Ishikawa (cell line): ENCODE data around the gene AP1AR.

Experiments used
- CEBPB ChIP-seq: IDR thresholded peaks from 2 replicates; pipeline ENCODE4 v1.6.1; 2012
- CREB1 ChIP-seq: IDR thresholded peaks from 2 replicates; pipeline ENCODE4 v1.6.1; 2012; ENCODE audit warnings: low read depth
- EGR1 ChIP-seq: IDR thresholded peaks from 2 replicates; pipeline ENCODE4 v1.6.1; 2012
- EP300 ChIP-seq: IDR thresholded peaks from 2 replicates; pipeline ENCODE4 v1.6.1; 2012; ENCODE audit warnings: borderline replicate concordance
- FOXM1 ChIP-seq: IDR thresholded peaks from 2 replicates; pipeline ENCODE4 v1.6.1; 2012; ENCODE audit warnings: low read depth, borderline replicate concordance
- NFIC ChIP-seq: IDR thresholded peaks from 2 replicates; pipeline ENCODE4 v1.6.1; 2012
- RAD21 ChIP-seq: IDR thresholded peaks from 2 replicates; pipeline ENCODE4 v1.6.1; 2012; ENCODE audit warnings: low read depth
- TAF1 ChIP-seq: IDR thresholded peaks from 2 replicates; pipeline ENCODE4 v1.6.1; 2012; ENCODE audit warnings: low read depth, mild to moderate bottlenecking
- TCF12 ChIP-seq: IDR thresholded peaks from 2 replicates; pipeline ENCODE4 v1.6.1; 2012; ENCODE audit warnings: low read depth
- TEAD4 ChIP-seq: IDR thresholded peaks from 2 replicates; pipeline ENCODE4 v1.6.1; 2012
- YY1 ChIP-seq: IDR thresholded peaks from 2 replicates; pipeline ENCODE4 v1.6.1; 2012; ENCODE audit warnings: low read depth
- ZBTB7A ChIP-seq: IDR thresholded peaks from 2 replicates; pipeline ENCODE4 v1.6.1; 2012; ENCODE audit warnings: low read depth
- TF ChIP-seq, protein P1 (sequence below): IDR thresholded peaks from 2 replicates; pipeline ENCODE4 v1.6.1; 2012
- TF ChIP-seq, protein P2 (sequence below): IDR thresholded peaks from 2 replicates; pipeline ENCODE4 v1.6.1; 2012; ENCODE audit warnings: low read depth, mild to moderate bottlenecking
- TF ChIP-seq, protein P3 (sequence below): IDR thresholded peaks from 2 replicates; pipeline ENCODE4 v1.6.1; 2012

Gene AP1AR

DNA sequence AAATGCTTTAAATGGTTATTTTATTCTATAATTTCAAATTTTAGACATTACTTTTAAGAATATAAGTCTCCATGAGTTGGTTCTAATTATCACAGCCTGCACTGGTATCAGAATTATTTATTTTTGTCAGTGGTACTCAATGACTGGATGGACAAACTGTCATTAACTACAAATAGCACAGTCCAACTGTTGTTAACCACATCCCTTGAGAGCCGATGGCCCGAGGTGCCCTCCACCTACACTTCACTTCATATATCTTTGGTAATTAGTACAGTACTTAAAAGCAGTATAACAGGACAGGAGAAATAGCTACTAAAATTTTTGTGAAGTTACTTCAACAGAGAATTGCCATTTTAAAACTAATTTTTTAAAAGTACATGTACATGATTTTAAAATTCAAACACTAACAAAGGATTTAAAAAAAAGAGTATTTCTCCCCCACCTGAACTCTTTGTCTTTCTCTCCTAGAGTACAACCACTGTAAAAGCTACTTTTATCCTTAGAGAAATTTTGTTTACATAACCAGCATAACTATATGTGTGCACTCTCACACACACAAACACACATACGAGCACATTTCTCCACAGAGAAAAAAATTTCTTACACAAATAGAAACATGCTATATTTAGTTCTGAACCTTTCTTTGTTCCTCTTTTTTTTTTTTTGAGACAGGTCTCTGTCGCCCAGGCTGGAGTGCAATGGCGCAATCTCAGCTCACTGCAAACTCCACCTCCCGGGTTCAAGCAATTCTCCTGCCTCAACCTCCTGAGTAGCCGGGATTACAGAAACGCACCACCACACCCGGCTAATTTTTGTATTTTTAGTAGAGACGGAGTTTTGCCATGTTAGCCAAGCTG is 47.7 kb downstream of the AP1AR start:
- TF ChIP-seq TCF12 (no peak), EP300 (no peak), FOXM1 (no peak), CEBPB (no peak), RAD21 (no peak), TAF1 (no peak), TEAD4 (no peak), CREB1 (no peak), EGR1 (no peak), YY1 (no peak), NFIC (no peak), ZBTB7A (no peak)
- TF ChIP-seq, protein P1, sequence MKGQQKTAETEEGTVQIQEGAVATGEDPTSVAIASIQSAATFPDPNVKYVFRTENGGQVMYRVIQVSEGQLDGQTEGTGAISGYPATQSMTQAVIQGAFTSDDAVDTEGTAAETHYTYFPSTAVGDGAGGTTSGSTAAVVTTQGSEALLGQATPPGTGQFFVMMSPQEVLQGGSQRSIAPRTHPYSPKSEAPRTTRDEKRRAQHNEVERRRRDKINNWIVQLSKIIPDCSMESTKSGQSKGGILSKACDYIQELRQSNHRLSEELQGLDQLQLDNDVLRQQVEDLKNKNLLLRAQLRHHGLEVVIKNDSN: no peak
- TF ChIP-seq, protein P2, sequence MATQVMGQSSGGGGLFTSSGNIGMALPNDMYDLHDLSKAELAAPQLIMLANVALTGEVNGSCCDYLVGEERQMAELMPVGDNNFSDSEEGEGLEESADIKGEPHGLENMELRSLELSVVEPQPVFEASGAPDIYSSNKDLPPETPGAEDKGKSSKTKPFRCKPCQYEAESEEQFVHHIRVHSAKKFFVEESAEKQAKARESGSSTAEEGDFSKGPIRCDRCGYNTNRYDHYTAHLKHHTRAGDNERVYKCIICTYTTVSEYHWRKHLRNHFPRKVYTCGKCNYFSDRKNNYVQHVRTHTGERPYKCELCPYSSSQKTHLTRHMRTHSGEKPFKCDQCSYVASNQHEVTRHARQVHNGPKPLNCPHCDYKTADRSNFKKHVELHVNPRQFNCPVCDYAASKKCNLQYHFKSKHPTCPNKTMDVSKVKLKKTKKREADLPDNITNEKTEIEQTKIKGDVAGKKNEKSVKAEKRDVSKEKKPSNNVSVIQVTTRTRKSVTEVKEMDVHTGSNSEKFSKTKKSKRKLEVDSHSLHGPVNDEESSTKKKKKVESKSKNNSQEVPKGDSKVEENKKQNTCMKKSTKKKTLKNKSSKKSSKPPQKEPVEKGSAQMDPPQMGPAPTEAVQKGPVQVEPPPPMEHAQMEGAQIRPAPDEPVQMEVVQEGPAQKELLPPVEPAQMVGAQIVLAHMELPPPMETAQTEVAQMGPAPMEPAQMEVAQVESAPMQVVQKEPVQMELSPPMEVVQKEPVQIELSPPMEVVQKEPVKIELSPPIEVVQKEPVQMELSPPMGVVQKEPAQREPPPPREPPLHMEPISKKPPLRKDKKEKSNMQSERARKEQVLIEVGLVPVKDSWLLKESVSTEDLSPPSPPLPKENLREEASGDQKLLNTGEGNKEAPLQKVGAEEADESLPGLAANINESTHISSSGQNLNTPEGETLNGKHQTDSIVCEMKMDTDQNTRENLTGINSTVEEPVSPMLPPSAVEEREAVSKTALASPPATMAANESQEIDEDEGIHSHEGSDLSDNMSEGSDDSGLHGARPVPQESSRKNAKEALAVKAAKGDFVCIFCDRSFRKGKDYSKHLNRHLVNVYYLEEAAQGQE: no peak
- TF ChIP-seq, protein P3, sequence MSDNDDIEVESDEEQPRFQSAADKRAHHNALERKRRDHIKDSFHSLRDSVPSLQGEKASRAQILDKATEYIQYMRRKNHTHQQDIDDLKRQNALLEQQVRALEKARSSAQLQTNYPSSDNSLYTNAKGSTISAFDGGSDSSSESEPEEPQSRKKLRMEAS: no peak

DNA sequence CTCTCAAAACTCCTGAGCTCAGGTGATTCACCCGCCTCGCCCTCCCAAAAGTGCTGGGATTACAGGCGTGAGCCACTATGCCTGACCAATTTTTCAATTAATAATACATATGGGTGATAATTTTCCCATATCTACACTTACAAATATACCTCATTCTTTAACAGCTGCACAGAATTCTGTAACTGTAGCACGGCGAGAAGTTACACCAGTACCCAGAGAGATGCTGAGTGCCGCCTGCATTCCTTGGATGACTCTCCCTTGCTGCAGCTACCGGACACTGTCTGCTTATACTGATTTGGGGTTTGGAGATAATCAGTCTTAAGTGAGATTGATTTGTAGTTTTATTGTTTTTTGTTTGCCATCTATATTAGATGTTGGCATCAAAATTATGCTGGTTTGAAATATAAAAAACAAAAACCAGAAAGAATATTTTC is 48.3 kb downstream of the AP1AR start:
- no peak for TF ChIP-seq EP300
- no peak for TF ChIP-seq FOXM1
- TF ChIP-seq, protein P3: no peak
- no peak for TF ChIP-seq CEBPB
- no peak for TF ChIP-seq TEAD4
- no peak for TF ChIP-seq TAF1
- TF ChIP-seq, protein P1: no peak

DNA sequence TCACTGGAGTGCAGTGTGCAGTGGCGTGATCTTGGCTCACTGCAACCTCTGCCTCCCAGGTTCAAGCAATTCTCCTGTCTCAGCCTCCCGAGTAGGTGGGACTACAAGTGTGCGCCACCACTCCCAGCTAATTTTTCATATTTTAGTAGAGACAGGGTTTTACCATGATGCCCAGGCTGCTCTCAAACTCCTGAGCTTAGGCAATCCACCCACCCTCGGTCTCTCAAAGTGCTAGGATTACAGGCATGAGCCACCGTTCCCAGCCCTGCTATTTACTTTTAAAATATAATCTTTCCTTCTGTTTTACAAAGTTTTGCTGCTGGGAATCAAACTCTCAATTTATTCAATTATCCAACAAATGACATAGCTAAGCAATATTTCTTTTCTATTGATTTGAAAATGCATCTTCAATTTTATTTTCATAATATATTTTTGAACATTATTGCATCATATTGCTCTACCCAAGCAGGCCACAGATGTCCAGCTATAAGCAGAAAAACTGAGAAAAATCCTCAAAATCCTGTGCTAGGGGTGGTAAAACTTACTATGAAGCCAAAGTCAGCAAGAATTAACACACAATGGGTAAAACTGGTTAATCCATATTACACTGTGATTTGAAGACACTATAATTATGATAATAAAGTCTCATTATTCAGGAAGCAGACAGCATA is 48.9 kb downstream of the AP1AR start:
- TF ChIP-seq, protein P1: no peak
- TF ChIP-seq, protein P2: no peak
- TF ChIP-seq NFIC (no peak), ZBTB7A (no peak), EGR1 (no peak), CREB1 (no peak), TCF12 (no peak)

DNA sequence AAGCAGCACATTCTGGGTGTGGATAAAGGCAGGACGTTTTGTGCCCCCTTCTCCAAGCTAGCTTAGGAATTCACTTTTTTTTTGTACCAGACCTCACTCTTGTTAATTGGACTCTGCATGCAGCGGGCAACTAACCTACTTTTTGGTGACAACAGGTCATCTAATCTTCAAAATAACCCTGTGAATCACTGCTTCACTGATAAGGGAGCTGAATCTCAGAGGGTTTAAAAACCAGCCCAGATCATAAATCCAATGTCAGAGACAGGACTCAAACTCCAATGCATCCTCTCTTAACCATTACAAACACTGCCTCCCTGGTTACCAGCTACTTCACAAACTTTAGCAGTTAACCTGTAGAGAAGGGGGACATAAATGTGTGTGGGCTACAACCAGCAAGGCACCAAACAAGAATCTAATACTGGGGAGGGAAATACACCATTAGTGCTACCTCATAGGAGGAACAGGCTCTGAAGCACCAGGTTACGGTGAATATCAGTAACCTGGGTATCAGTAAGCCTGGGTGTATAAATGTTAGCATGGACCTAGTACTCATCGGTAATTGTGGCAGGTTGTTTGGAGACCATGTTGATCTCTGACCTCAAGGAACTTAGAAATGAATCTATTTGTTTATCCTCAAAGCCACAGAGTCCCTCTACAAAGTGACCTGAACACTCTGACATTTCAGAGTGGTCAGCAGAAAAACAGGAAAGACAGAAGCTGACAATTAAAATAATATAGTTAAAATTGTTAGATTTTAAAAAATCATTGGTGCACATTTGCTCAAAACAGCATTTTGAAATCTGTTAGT is 51.5 kb downstream of the AP1AR start:
- TF ChIP-seq EGR1 (no peak), EP300 (no peak), FOXM1 (no peak)
- TF ChIP-seq, protein P1: no peak
- TF ChIP-seq, protein P2: no peak
- TF ChIP-seq, protein P3: no peak
